ENCODE results near the gene RNF144B.

DNA sequence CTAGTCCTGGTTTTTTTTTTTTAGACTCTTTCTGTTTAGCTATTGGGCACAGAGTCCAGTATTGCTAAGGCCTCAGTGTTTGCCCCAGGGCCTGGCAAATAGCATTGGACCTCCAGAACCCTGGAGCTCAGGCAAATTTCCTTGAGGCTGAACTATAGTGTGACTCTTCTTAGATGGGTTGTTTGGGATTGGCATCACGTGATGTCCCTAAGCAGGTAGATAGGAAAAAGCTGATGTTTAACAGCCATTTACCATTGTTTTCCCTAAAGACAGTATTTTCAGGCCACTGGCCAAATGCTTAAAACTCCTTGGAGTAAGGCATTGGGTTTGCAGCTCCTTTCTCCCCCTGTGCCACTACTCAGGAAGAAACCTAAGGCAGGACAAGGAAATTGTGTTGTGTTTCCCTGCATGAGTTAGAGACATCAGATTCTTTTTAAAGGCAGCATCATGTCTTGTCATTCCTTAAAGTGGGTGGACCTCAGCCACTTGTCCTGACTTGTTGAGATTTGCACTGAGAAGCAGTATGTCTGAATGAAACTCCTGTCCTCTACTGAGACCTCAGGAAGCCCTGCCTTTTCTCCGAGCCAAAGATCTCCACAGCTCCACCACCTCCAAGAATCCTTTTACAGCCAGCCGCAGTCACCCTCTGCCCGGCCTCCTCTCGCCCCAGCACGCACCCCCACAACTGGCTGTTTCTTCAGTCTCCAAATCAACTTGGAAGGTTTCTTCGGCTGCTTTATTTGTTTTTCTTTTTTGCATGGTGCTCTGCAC, 46.2 kb upstream of the RNF144B start:
- TF ChIP-seq, protein P1, sequence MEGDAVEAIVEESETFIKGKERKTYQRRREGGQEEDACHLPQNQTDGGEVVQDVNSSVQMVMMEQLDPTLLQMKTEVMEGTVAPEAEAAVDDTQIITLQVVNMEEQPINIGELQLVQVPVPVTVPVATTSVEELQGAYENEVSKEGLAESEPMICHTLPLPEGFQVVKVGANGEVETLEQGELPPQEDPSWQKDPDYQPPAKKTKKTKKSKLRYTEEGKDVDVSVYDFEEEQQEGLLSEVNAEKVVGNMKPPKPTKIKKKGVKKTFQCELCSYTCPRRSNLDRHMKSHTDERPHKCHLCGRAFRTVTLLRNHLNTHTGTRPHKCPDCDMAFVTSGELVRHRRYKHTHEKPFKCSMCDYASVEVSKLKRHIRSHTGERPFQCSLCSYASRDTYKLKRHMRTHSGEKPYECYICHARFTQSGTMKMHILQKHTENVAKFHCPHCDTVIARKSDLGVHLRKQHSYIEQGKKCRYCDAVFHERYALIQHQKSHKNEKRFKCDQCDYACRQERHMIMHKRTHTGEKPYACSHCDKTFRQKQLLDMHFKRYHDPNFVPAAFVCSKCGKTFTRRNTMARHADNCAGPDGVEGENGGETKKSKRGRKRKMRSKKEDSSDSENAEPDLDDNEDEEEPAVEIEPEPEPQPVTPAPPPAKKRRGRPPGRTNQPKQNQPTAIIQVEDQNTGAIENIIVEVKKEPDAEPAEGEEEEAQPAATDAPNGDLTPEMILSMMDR (IDR thresholded peaks at IDR 0.05): no peak
- TF ChIP-seq POLR2AphosphoS5 (IDR thresholded peaks at IDR 0.05) (no peak), POLR2A (IDR thresholded peaks at IDR 0.05) (no peak), EP300 (IDR thresholded peaks at IDR 0.05) (no peak)

Measured in stomach (tissue), 4 donors.